Measurements from ENCODE around the gene ZNF57. TPM values are rescaled to one million over a fixed set of nuclear protein-coding genes. Genes with fewer than 3 reads are reported as not detected.
"Not testable (repeated sequence)": the region's sequence is repeated elsewhere in the genome, so short reads cannot be mapped to it uniquely, and the experiment has no call there.

ZNF57 gene
- total RNA-seq, 5 donors from 2014 or later (not counting 1 experiment from before 2014, with no cell fraction given): 2.7 to 6.0 (median 3.7) TPM

DNA sequence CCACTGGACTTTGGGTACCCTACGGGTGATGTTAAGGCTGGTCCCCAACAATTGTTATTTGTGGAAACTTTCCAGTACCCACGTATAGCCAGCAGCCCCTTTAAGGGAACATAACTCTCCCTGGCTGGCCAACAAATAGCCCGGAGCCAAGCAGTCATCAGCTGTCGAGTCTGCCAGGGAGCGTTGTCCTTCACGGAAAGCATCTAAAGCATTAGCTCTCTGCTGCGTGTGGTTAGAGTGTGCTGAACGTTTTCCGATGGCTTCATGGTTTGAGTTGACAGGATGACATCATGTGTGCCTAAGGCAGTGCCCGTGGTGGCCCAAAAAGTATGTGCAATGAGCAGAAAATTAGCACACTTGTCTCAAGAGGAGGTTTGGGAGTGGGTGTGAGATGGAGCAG is 36.9 kb upstream of the ZNF57 start:
- POLR2A ChIA-PET: no interaction called here
- ATAC-seq (replicated peaks in 1 of 4) (no peak), DNase-seq (no peak)
- Mint-ChIP-seq H3K4me3 (no peak overlapping the region), H3K27ac (no peak overlapping the region), H3K36me3 (no peaks in the 10 kb centered on the region), H3K4me1 (peaks cover 0 to 5% (median 0%) of the 10 kb centered on the region in 3 donors), H3K9me3 (no peaks in the 10 kb centered on the region), H3K27me3 (peaks cover 0 to 3% of the 10 kb centered on the region in 2 donors)
- CTCF ChIA-PET: no interaction called here
- H3K27ac ChIP-seq (ENCODE audit: low read length): no peak overlapping the region
- H3K9me3 ChIP-seq: no peaks in the 10 kb centered on the region
- WGBS (ENCODE audit: insufficient coverage): 88% methylated on average over 10 of the region's 10 CpGs
- no peak overlapping the region for H3K4me3 ChIP-seq (ENCODE audit: control insufficient read depth in 1 of 2, extremely low read depth in 1 of 2, low read length in 1 of 2)
- peaks cover 0 to 17% of the 10 kb centered on the region in 2 experiments for H3K27me3 ChIP-seq (replicated peaks in 1 of 2; ENCODE audit: control insufficient read depth in 2 of 2, extremely low read depth in 1 of 2, insufficient read depth in 2 of 2, low read length in 1 of 2)
- peaks cover 0 to 4% of the 10 kb centered on the region in 2 experiments for H3K4me1 ChIP-seq (ENCODE audit: control insufficient read depth in 1 of 2, extremely low read depth in 1 of 2, insufficient read depth in 2 of 2, low read length in 2 of 2)
- no peaks in the 10 kb centered on the region for H3K36me3 ChIP-seq (ENCODE audit: control insufficient read depth in 2 of 2, extremely low read depth in 1 of 2, insufficient read depth in 1 of 2, low read length in 1 of 2)

DNA sequence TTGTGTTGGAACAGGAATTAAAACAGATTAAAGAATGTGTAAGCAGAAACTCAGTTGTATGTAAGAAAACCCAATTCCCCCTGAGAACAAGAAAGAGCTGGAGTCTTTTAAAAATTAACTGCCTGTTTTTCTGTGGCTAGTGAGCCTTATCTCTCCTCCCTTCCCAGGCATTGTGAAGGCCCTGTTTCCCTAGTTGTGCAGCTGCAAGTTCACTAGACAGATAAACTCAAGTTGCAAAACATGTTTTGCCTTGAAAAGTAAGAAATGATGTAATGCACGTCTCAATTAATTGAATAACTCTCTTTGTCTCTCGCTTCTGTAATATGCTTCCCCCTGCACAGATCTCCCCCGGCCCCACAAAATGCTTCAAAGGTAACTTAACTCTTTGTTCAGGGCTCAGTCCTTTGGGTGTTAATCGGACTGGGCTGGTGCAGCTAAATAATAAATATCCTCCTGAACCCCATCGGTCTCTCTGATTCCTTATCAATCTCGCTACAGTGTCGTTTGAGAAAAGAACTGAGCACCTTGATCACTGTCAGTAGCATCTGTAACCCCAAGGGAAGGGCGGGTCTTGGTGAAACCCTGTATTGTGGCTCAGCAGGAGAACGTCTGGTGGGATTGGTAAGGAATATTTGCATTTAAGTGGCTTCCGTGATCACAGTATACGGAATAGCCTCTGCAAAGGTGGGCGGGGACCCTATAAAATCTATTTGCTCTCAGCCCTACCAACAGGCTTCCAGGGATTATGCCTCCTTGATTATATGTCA is 35.2 kb upstream of the ZNF57 start:
- ChIA-PET CTCF (no interaction called here), POLR2A (no interaction called here)

DNA sequence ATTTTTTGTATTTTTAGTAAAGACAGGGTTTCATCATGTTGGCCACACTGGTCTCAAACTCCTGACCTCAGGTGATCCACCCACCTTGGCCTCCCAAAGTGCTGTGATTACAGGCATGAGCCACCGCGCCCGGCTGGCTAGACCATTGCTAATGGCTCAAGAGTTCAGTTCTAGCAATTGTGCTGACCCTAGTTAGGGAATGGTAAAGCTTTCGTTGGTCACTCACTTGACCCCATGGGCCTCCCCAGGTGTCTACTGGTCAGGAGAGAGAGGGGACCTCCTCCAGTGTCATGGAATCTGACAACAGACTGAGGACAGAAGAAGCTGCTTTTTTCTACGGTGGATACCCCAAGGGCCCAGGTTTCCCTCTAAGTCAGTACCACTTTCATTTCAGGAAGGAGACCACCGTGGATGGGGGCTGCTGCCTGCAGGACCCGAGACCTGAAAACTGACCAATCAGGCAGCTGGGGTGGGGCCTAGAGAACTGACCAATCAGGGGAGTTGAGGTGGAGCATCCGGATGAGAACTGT is 34.2 kb upstream of the ZNF57 start:
- ChIA-PET POLR2A (no interaction called here), CTCF (no interaction called here)
- Mint-ChIP-seq H3K4me3 (no peak overlapping the region), H3K27me3 (peaks cover 0 to 3% of the 10 kb centered on the region in 2 donors), H3K27ac (no peak overlapping the region), H3K36me3 (no peaks in the 10 kb centered on the region), H3K9me3 (no peaks in the 10 kb centered on the region), H3K4me1 (peaks cover 0 to 4% (median 0%) of the 10 kb centered on the region in 3 donors)
- WGBS (ENCODE audit: insufficient coverage): 100% methylated on average over 3 of the region's 8 CpGs
- DNase-seq (no peak), ATAC-seq (replicated peaks in 1 of 4) (no peak)
- Histone ChIP-seq H3K4me1 (ENCODE audit: control insufficient read depth in 1 of 2, extremely low read depth in 1 of 2, insufficient read depth in 2 of 2, low read length in 2 of 2) (no peaks in the 10 kb centered on the region), H3K36me3 (ENCODE audit: control insufficient read depth in 2 of 2, extremely low read depth in 1 of 2, insufficient read depth in 1 of 2, low read length in 1 of 2) (no peaks in the 10 kb centered on the region), H3K9me3 (no peaks in the 10 kb centered on the region), H3K27ac (ENCODE audit: low read length) (no peak overlapping the region), H3K4me3 (ENCODE audit: control insufficient read depth in 1 of 2, extremely low read depth in 1 of 2, low read length in 1 of 2) (no peak overlapping the region), H3K27me3 (replicated peaks in 1 of 2; ENCODE audit: control insufficient read depth in 2 of 2, extremely low read depth in 1 of 2, insufficient read depth in 2 of 2, low read length in 1 of 2) (peaks cover 0 to 17% of the 10 kb centered on the region in 2 experiments)

More for the DNA sequence above, 35.2 kb upstream of the ZNF57 start:
- Mint-ChIP-seq H3K27ac (no peak overlapping the region), H3K9me3 (no peaks in the 10 kb centered on the region), H3K4me1 (no peaks in the 10 kb centered on the region), H3K4me3 (no peak overlapping the region), H3K27me3 (peaks cover 0 to 3% of the 10 kb centered on the region in 2 donors), H3K36me3 (no peaks in the 10 kb centered on the region)
- ATAC-seq (replicated peaks in 1 of 4) (no peak), DNase-seq (no peak)
- no peak overlapping the region for H3K4me3 ChIP-seq (ENCODE audit: control insufficient read depth in 1 of 2, extremely low read depth in 1 of 2, low read length in 1 of 2)
- WGBS (ENCODE audit: insufficient coverage): 33% methylated on average over 3 of the region's 12 CpGs
- no peaks in the 10 kb centered on the region for H3K9me3 ChIP-seq
- H3K27ac ChIP-seq (ENCODE audit: low read length): no peak overlapping the region
- H3K36me3 ChIP-seq (ENCODE audit: control insufficient read depth in 2 of 2, extremely low read depth in 1 of 2, insufficient read depth in 1 of 2, low read length in 1 of 2): no peaks in the 10 kb centered on the region
- no peaks in the 10 kb centered on the region for H3K4me1 ChIP-seq (ENCODE audit: control insufficient read depth in 1 of 2, extremely low read depth in 1 of 2, insufficient read depth in 2 of 2, low read length in 2 of 2)
- peaks cover 0 to 17% of the 10 kb centered on the region in 2 experiments for H3K27me3 ChIP-seq (replicated peaks in 1 of 2; ENCODE audit: control insufficient read depth in 2 of 2, extremely low read depth in 1 of 2, insufficient read depth in 2 of 2, low read length in 1 of 2)

- CTCF ChIA-PET: no interaction called here
Measured at GRCh38 chr19:2867025-2867991, 33.4 kb upstream of the ZNF57 start, which contains the start of gene ZNF556. Gene ZNF556 (plus strand): TSS chr19:2867335. CDS start chr19:2867422, 87 bp downstream.

GRCh38 chr19:2869618-2870017 is 31.1 kb upstream of the ZNF57 start:
- Histone ChIP-seq H3K36me3 (ENCODE audit: control insufficient read depth in 2 of 2, extremely low read depth in 1 of 2, insufficient read depth in 1 of 2, low read length in 1 of 2) (no peaks in the 10 kb centered on the region), H3K4me3 (ENCODE audit: control insufficient read depth in 1 of 2, extremely low read depth in 1 of 2, low read length in 1 of 2) (no peak overlapping the region), H3K27me3 (replicated peaks in 1 of 2; ENCODE audit: control insufficient read depth in 2 of 2, extremely low read depth in 1 of 2, insufficient read depth in 2 of 2, low read length in 1 of 2) (peaks cover 0 to 16% of the 10 kb centered on the region in 2 experiments), H3K4me1 (ENCODE audit: control insufficient read depth in 1 of 2, extremely low read depth in 1 of 2, insufficient read depth in 2 of 2, low read length in 2 of 2) (peaks cover 0 to 3% of the 10 kb centered on the region in 2 experiments), H3K9me3 (no peaks in the 10 kb centered on the region), H3K27ac (ENCODE audit: low read length) (no peak overlapping the region)
- no peak overlapping the region for H3K27ac Mint-ChIP-seq
- H3K27me3 Mint-ChIP-seq: peaks cover 0 to 3% of the 10 kb centered on the region in 2 donors
- no peaks in the 10 kb centered on the region for H3K36me3 Mint-ChIP-seq
- ChIA-PET CTCF (no interaction called here), POLR2A (no interaction called here)
- DNase-seq (no peak), ATAC-seq (replicated peaks in 1 of 4) (no peak)
- no peaks in the 10 kb centered on the region for H3K9me3 Mint-ChIP-seq
- 73% methylated on average over 9 of the region's 10 CpGs for WGBS (ENCODE audit: insufficient coverage)
- peaks cover 0 to 9% (median 2%) of the 10 kb centered on the region in 3 donors for H3K4me1 Mint-ChIP-seq
- no peak overlapping the region for H3K4me3 Mint-ChIP-seq

More at GRCh38 chr19:2867025-2867991, 33.4 kb upstream of the ZNF57 start, which contains the start of gene ZNF556:
- peak in 1 of 35 experiments; percentile 5 for DNase-seq
- Mint-ChIP-seq H3K27me3 (peaks cover 0 to 3% of the 10 kb centered on the region in 2 donors), H3K4me3 (no peak within 1 kb of the TSS), H3K36me3 (no peaks in the 10 kb centered on the region), H3K9me3 (no peaks in the 10 kb centered on the region), H3K27ac (no peak within 1 kb of the TSS), H3K4me1 (peaks cover 0 to 9% (median 2%) of the 10 kb centered on the region in 3 donors)
- H3K4me3 ChIP-seq (ENCODE audit: control insufficient read depth in 1 of 2, extremely low read depth in 1 of 2, low read length in 1 of 2): no peak within 1 kb of the TSS
- peaks cover 0 to 17% of the 10 kb centered on the region in 2 experiments for H3K27me3 ChIP-seq (replicated peaks in 1 of 2; ENCODE audit: control insufficient read depth in 2 of 2, extremely low read depth in 1 of 2, insufficient read depth in 2 of 2, low read length in 1 of 2)
- no peak within 1 kb of the TSS for H3K27ac ChIP-seq (ENCODE audit: low read length)
- H3K9me3 ChIP-seq: no peaks in the 10 kb centered on the region
- POLR2A ChIA-PET: no interaction called here
- no peaks in the 10 kb centered on the region for H3K36me3 ChIP-seq (ENCODE audit: control insufficient read depth in 2 of 2, extremely low read depth in 1 of 2, insufficient read depth in 1 of 2, low read length in 1 of 2)
- peaks cover 0 to 3% of the 10 kb centered on the region in 2 experiments for H3K4me1 ChIP-seq (ENCODE audit: control insufficient read depth in 1 of 2, extremely low read depth in 1 of 2, insufficient read depth in 2 of 2, low read length in 2 of 2)
- no peak for ATAC-seq (replicated peaks in 1 of 4)
- WGBS (ENCODE audit: insufficient coverage): 92% methylated on average over 15 of the region's 36 CpGs

DNA sequence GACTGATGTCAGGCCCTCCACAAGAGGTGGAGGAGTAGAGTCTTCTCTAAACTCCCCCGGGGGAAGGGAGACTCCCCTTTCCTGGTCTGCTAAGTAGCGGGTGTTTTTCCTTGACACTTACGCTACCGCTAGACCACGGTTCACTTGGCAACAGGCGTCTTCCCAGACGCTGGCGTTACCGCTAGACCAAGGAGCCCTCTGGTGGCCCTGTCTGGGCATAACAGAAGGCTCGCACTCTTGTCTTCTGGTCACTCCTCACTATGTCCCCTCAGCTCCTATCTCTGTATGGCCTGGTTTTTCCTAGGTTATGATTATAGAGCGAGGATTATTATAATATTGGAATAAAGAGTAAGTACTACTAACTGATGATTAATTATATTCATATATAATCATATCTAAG is 28.6 kb upstream of the ZNF57 start:
- H3K4me3 Mint-ChIP-seq; H3K4me1 Mint-ChIP-seq; H3K27me3 Mint-ChIP-seq; H3K27ac ChIP-seq (ENCODE audit: low read length); H3K4me3 ChIP-seq (ENCODE audit: control insufficient read depth in 1 of 2, extremely low read depth in 1 of 2, low read length in 1 of 2); ATAC-seq (replicated peaks in 1 of 4); H3K27me3 ChIP-seq (replicated peaks in 1 of 2; ENCODE audit: control insufficient read depth in 2 of 2, extremely low read depth in 1 of 2, insufficient read depth in 2 of 2, low read length in 1 of 2); H3K36me3 ChIP-seq (ENCODE audit: control insufficient read depth in 2 of 2, extremely low read depth in 1 of 2, insufficient read depth in 1 of 2, low read length in 1 of 2); H3K36me3 Mint-ChIP-seq; H3K27ac Mint-ChIP-seq; H3K4me1 ChIP-seq (ENCODE audit: control insufficient read depth in 1 of 2, extremely low read depth in 1 of 2, insufficient read depth in 2 of 2, low read length in 2 of 2); POLR2A ChIA-PET; H3K9me3 Mint-ChIP-seq; H3K9me3 ChIP-seq: not testable (repeated sequence)
- WGBS (ENCODE audit: insufficient coverage): no CpG with 5 or more reads among the region's 11 CpGs
- CTCF ChIA-PET: interaction anchor here in 1 of 2 donors (0.7 kb wide), 1 partner anchor 56 kb away, joined by 6 read pairs; no protein-coding TSS in a partner anchor
- DNase-seq: peak in 6 of 35 experiments; percentile 8 to 29 (median 13)
